ENCODE results near the gene SPON2. TPM values are rescaled to one million over a fixed set of nuclear protein-coding genes. Genes with fewer than 3 reads are reported as not detected.

SPON2 gene
- total RNA-seq, 1 experiment from 2014 or later, result 6.6 TPM

GRCh38 chr4:1177274-1178141 is 5.1 kb upstream of the SPON2 start:
- peaks cover 26% of the 10 kb centered on the region for H3K9me3 Mint-ChIP-seq
- H3K27me3 Mint-ChIP-seq (ENCODE audit: low read depth), result peaks cover 57% of the 10 kb centered on the region
- POLR2A ChIA-PET, result interaction anchor here (0.8 kb wide), 1 partner anchor 535 kb away, joined by 3 read pairs; the partner anchor contains the start of gene SLBP
- no peak for DNase-seq (ENCODE audit: low spot score)
- no peaks in the 10 kb centered on the region; the same call in 1 of the 2 replicates for H3K36me3 Mint-ChIP-seq
- no peaks in the 10 kb centered on the region for H3K4me1 Mint-ChIP-seq
- CTCF ChIA-PET, result interaction anchor here (0.9 kb wide), 1 partner anchor 10 kb away, joined by 3 read pairs; no protein-coding TSS in a partner anchor
- no peak overlapping the region for H3K4me3 Mint-ChIP-seq
- no peak overlapping the region for H3K27ac Mint-ChIP-seq
- ATAC-seq, result no peak
- TF ChIP-seq PREB (CRISPR knock-in tag; IDR thresholded peaks at IDR 0.05; ENCODE audit: borderline replicate concordance) (no peak), AR (CRISPR knock-in tag; IDR thresholded peaks at IDR 0.05) (no peak), ZNF396 (CRISPR knock-in tag; IDR thresholded peaks at IDR 0.05; ENCODE audit: borderline replicate concordance) (no peak), USF2 (CRISPR knock-in tag; IDR thresholded peaks at IDR 0.05) (no peak), GABPB1 (CRISPR knock-in tag; IDR thresholded peaks at IDR 0.05) (no peak)
- TF ChIP-seq, protein P1, sequence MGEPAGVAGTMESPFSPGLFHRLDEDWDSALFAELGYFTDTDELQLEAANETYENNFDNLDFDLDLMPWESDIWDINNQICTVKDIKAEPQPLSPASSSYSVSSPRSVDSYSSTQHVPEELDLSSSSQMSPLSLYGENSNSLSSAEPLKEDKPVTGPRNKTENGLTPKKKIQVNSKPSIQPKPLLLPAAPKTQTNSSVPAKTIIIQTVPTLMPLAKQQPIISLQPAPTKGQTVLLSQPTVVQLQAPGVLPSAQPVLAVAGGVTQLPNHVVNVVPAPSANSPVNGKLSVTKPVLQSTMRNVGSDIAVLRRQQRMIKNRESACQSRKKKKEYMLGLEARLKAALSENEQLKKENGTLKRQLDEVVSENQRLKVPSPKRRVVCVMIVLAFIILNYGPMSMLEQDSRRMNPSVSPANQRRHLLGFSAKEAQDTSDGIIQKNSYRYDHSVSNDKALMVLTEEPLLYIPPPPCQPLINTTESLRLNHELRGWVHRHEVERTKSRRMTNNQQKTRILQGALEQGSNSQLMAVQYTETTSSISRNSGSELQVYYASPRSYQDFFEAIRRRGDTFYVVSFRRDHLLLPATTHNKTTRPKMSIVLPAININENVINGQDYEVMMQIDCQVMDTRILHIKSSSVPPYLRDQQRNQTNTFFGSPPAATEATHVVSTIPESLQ (CRISPR knock-in tag; IDR thresholded peaks at IDR 0.05), result no peak
- TF ChIP-seq, protein P2, sequence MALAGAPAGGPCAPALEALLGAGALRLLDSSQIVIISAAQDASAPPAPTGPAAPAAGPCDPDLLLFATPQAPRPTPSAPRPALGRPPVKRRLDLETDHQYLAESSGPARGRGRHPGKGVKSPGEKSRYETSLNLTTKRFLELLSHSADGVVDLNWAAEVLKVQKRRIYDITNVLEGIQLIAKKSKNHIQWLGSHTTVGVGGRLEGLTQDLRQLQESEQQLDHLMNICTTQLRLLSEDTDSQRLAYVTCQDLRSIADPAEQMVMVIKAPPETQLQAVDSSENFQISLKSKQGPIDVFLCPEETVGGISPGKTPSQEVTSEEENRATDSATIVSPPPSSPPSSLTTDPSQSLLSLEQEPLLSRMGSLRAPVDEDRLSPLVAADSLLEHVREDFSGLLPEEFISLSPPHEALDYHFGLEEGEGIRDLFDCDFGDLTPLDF (CRISPR knock-in tag; IDR thresholded peaks at IDR 0.05), result no peak

GRCh38 chr4:1176398-1177273 is 4.3 kb upstream of the SPON2 start:
- H3K9me3 Mint-ChIP-seq, result peaks cover 22% of the 10 kb centered on the region
- no peak overlapping the region for H3K4me3 Mint-ChIP-seq
- POLR2A ChIA-PET, result interaction anchor here (0.8 kb wide), 1 partner anchor 536 kb away, joined by 3 read pairs; the partner anchor contains the start of gene SLBP
- DNase-seq (ENCODE audit: low spot score) (no peak), ATAC-seq (no peak)
- no peak overlapping the region for H3K27ac Mint-ChIP-seq
- H3K4me1 Mint-ChIP-seq, result no peaks in the 10 kb centered on the region
- CTCF ChIA-PET, result interaction anchor here (0.9 kb wide), 1 partner anchor 9 kb away, joined by 3 read pairs; no protein-coding TSS in a partner anchor
- H3K36me3 Mint-ChIP-seq, result no peaks in the 10 kb centered on the region; the same call in 1 of the 2 replicates
- H3K27me3 Mint-ChIP-seq (ENCODE audit: low read depth), result peaks cover 57% of the 10 kb centered on the region
- TF ChIP-seq, protein P3, sequence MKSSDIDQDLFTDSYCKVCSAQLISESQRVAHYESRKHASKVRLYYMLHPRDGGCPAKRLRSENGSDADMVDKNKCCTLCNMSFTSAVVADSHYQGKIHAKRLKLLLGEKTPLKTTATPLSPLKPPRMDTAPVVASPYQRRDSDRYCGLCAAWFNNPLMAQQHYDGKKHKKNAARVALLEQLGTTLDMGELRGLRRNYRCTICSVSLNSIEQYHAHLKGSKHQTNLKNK (CRISPR knock-in tag; IDR thresholded peaks at IDR 0.05), result no peak
- no peak for TF ChIP-seq IRF2 (CRISPR knock-in tag; IDR thresholded peaks at IDR 0.05; ENCODE audit: borderline replicate concordance, low read depth)
- TF ChIP-seq TCF7 (CRISPR knock-in tag; IDR thresholded peaks at IDR 0.05; ENCODE audit: low read depth), result no peak
- no peak for TF ChIP-seq ZBTB21 (CRISPR knock-in tag; IDR thresholded peaks at IDR 0.05; ENCODE audit: borderline replicate concordance)
- TF ChIP-seq SOX15 (CRISPR knock-in tag; IDR thresholded peaks at IDR 0.05), result no peak
- no peak for TF ChIP-seq ZNF532 (CRISPR knock-in tag; IDR thresholded peaks at IDR 0.05; ENCODE audit: borderline replicate concordance)
- TF ChIP-seq PREB (CRISPR knock-in tag; IDR thresholded peaks at IDR 0.05; ENCODE audit: borderline replicate concordance), result no peak
